ENCODE results near the gene HPSE.

Gene HPSE

DNA sequence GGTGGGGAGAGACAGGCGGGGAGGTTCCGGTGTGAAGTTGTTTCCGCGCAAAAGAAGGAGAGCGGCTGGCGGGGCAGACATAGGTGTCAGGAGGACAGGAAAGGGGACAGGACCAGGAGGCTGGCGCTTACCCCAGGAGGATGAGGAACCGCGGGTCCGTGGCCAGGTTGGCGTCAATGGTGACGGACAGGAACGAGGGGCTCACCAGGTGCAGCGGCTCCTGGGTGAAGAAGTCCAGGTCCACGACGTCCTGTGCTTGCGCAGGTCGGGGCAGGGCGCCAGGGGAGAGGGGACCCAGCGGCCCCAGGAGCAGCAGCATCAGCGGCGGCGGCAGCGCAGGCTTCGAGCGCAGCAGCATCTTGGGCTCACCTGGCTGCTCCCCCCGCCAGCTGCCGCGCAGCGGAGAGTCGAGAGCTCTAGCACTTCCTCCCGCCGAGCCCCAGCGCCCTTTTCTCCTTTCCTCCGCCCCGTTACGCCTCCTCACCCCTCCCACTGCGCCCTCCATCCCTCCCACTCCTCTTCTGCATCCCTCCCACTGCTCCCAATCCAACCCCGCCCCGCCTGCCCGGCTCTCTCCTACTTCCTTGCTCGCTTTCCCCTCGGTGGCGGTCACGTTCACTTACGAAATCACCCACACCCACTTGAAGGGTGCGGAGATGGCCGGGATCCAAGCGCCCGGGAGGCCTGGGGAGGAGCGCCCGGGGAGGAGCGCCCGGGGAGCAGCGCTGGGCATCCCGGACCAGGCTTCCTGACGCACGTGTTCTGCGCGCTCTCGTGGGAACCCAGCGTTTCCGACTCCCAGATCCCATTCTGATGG, at the start of gene HPSE:
TSS of gene HPSE (minus strand) at position 424 of the 817 bp plus-strand sequence. CDS start at position 358, 66 bp downstream.
- no peak for DNase-seq

DNA sequence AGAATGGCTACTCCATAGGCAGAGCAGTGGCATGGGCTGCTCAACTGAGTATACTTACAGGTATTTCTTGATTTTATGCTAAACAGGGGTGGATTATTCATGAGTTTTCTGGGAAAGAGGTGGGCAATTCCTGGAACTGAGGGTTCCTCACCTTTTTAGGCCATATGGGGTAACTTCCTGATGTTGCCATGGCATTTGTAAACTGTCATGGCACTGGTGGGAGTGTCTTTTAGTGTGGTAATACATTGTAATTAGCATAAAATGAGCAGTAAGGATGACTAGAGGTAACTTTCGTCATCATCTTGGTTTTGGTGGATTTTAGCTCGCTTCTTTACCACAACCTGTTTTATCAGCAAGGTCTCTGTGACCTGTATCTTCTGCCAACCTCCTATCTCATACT, 48.2 kb upstream of the HPSE start:
- DNase-seq = no peak

- no peak for DNase-seq
Measured at GRCh38 chr4:83381173-83381572, 46.5 kb upstream of the HPSE start.

DNA sequence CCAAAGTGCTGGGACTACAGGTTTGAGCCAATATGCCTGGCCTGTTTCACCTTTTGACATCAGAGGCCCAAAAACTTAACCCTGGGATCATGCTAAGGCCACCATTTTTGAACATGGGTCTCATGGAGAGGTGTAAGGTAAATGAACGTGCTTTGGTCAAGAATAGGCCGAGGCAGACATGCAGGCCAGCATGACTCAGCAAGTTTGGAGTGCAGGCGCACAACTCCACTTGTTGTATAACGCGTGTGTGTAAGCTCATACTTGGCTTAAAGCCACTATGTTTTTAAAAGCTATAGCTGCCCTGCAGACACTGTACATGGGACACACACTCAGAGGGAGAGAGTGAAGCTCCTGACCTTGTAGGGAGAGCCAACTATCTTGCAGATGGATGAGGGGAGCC, 43.8 kb upstream of the HPSE start:
- DNase-seq = no peak

DNA sequence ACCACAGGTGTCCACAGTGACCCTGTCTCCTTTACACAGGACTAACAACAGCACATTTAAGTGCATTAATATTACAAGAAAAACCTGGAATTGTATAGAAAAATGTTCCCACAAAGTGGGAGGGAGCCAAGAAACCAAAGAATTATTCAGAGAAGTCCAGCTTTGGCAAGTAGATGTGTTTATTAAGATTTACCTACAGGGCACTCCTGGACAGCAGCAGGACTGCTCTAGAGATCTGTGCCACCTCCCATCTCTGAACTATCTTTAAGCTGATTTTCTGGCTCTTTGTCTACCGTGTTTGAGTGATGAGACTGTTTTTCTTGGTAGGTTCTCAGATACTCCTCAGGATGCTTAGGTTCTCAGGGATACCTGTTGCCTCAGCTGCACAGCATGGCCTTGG, 38.3 kb upstream of the HPSE start:
- no peak for DNase-seq

GRCh38 chr4:83371936-83372335, 37.3 kb upstream of the HPSE start:
- no peak for DNase-seq

DNA sequence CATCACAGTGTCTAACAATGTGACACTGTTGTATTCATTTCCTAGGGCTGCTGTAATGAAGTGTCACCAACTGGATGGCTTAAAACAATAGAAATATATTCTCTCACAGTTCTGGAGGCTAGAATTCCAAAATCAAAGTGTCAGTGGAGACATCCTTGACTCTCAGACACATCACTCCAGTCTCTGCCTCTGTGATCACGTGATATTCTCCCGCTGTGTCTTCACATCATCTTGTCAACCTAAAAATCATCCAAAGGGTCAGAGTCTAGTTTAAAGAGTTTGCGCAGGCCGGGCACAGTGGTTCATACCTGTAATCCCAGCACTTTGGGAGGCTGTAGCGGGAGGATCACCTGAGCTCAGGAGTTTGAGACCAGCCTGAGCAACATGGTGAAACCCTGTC, 36.6 kb upstream of the HPSE start:
- no peak for DNase-seq

GRCh38 chr4:83370640-83370906, 35.9 kb upstream of the HPSE start:
- no peak for DNase-seq

GRCh38 chr4:83369831-83370639, 35.4 kb upstream of the HPSE start:
- no peak for DNase-seq

DNA sequence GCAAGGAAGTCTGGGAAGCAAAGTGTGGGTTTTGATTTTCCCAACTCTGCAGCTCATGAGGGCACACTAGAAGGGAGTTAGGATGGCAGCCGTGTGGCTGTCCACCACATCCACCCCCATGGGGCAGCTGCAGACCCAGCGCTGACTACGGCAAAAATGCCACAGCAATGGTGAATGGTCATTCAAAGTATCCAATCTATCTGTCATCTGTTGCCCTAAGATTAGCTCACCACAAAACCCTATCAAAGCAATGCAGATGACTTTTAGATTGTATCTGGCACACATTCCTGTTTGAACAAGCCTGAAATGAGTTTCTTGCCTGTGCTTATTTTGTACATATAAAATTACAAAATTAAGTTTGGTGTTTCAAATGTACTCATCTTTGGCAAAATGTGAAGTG, 29.7 kb upstream of the HPSE start:
- no peak for DNase-seq

DNA sequence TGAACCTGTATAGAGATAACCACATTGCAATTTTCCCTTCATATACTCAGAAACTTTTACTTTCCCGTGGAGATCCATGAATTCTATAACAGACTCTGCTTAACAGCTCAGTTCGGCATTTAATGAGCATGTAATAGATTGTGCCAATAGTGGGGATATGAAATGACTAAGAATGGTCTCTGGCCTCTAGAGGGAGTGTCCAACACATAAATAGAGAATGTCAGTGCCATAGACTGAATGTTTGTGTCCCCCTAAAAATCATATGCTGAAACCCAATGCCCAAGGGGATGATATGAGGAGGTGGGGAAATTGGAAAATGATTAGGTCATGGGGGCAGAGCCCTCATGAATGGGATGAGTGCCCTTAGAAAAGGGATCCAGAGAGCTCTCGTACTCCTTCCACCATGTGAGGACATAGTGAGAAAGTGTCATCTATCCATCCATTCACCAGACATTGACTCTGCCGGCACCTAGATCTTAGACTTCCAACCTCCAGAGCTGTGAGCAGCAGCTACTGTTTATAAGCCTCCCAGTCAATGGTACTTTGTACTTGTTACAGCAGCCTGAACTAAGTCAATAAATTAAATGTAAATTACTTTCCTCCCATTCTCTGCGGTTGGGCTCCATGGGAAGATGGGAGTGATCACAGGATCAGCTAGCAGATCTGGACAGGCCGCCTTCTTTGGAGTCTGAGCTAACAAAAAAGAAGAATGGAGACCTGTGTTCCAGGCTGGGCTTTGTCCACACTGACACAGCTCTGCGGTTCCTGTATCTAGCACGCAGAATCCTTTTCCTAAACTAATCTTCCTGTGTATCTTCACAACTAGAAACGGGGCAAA, 28.1 kb upstream of the HPSE start:
- no peak for DNase-seq

DNA sequence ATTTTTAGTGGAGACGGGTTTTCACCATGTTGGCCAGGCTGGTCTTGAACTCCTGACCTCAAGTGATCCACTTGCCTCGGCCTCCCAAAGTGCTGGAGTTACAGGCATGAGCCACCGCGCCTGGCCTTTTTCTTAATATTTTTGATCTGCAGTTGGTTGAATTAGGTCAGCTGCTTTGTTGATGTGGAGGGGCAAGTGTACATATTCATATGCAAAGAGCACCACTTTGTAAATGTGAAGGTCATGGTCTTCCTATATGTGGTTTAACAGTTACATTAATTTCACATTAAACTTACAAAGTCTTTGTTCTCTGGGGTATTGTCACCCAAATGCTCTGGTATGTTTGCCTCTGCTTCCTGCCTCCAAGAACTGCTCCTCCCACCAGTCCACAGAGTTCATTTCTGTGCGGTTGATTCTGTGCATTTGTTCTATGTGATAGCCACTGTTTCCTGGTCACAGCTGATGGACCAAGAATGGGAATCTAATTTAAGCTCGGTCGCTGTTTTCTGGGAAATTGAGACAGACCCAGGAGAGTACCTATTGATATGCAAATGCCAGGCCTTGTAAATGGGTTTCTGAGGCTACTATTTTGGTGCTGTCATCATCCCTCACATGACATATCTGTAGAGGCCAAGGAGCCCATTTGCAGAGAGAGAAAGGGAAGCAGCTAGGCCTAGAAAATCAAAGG, 26.9 kb upstream of the HPSE start:
- DNase-seq = no peak

- no peak for DNase-seq
Measured at GRCh38 chr4:83360018-83360417, 25.4 kb upstream of the HPSE start.

- no peak for DNase-seq
Measured at GRCh38 chr4:83358410-83358809, 23.8 kb upstream of the HPSE start.

GRCh38 chr4:83356899-83357661, 22.4 kb upstream of the HPSE start:
- DNase-seq = no peak

GRCh38 chr4:83353516-83353915, 18.9 kb upstream of the HPSE start:
- DNase-seq = no peak

DNA sequence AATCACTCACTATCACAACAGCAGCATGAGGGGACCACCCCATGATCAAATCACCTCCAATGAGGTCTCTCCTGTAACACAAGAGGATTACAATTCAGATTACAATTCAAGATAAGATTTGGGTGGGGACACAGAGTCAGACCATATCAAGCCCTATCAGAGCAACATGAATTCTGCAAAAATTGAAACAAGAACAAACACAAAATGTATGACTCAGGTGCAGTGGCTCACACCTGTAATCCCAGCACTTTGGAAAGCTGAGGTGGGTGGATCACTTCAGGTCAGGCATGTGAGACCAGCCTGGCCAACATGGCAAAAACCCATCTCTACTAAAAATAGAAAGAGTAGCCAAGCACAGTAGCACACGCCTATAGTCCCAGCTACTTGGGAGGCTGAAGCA, 13.4 kb upstream of the HPSE start:
- no peak for DNase-seq

GRCh38 chr4:83342476-83342875, 7.8 kb upstream of the HPSE start:
- no peak for DNase-seq

DNA sequence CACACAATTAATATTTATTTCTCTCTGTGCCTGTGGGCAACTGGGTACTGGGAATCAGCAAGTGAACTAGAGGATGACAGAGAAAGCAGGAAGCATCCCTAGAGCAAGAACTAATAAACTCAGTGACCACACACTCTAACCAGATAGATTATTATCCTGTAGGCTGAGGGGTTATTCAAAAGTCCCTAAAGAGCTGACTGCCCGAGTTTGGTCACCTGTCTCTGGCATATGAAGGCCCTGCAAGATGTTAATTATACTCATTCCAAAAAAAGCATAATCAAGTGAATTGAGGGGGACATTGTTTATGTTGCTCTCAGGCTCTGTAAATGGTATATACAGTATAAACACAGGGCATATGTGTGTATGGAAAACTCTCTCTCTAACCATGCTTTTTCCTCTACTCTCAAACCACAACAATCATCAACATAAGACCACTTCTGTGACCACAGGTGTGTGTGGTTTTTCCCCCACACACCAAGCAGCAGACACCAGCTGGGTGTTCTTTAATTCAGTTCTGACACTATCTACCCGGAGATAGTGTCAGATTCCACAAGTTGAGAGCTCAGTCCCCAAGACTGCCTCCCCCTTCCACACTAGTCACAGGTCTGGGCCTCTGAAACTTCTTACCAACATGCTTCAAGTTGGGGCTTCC, 6.2 kb upstream of the HPSE start:
- DNase-seq = no peak

DNA sequence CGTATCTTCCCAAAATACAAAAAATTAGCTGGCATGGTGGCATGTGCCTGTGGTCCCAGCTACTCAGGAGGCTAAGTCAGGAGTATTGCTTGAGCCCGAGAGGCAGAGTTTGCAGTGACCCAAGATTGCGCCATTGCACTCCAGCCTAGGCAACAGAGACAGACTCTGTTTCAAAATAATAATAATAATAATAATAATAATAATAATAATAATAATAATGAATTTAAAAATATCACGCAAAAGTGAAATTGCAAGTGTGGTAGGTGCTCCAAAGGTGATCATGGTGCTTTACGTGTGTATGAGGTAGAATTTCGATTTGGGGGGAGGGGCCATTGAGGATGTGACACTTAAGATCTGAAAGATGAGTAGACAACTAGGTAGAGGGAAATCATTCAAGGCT, 4.9 kb upstream of the HPSE start:
- DNase-seq = no peak

DNA sequence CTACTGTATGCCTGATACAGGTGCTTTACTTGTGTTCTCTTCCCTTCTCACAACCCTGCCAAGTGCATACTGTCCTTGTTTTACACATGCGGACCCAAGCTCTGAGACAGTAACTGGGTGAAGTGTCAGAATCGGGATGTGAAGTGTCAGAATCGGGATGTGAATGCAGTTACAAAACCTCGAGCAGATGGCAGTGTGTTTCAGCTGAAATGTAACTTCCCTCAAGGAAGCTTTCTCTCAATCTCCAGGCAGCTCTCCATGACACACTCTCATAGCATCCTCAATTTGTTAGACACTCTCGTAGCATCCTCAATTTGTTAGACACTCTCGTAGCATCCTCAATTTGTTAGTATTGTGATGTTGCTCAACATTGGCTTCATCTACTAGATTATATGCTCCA, 1.1 kb upstream of the HPSE start:
- DNase-seq = no peak

DNA sequence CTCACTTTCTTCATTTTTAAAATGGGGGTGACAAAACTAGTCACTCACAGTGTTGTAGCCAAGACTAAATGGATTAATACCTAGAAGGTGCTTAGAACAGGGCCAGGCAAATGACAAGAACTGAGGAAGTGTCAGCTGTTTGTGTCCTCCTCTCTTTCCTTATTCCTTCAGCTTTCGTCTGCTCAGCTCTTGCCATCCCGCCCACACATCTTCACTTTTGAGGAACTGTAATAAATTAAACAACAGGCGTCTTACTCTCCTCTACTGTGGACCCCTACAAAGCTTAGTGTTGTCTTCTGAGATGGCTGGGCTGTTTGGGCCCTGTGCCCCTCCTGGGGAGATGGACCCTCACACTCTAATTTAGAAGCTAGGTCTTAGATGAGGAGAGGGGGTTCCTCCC, 2.7 kb downstream of the HPSE start:
- no peak for DNase-seq

Data from NCI-H446 treated with DMSO at 0.1 percent for 48 hours (cell line).